Breast epithelium (tissue), 4 donors: ENCODE data around the gene LEP. TPM values are rescaled to one million over a fixed set of nuclear protein-coding genes. Genes with fewer than 3 reads are reported as not detected.

Experiments used
- DNase-seq, 2 donors: peaks; one replicate each; pipeline ENCODE4 v3.0.0-alpha.2; 2019; ENCODE audit warnings: low spot score in 2 of 2
- H3K27ac ChIP-seq, 2 donors: fragments of 200-600 bp; sonication (generic) in 1 of 2; one replicate each; pipeline ENCODE4 v1.5.1; 2016 to 2019; ENCODE audit warnings: mild to moderate bottlenecking in 1 of 2
- H3K27me3 ChIP-seq, 2 donors: fragments of 200-600 bp; sonication (generic) in 1 of 2; one replicate each; pipeline versions ENCODE4 v1.5.1 to v1.6.0; 2017 to 2019; ENCODE audit warnings: control low read depth in 1 of 2, mild to moderate bottlenecking in 1 of 2
- H3K36me3 ChIP-seq: fragments of 200-600 bp; one replicate; pipeline ENCODE4 v1.5.1; 2019
- H3K4me1 ChIP-seq, 2 donors: fragments of 200-600 bp; sonication (generic); one replicate each; pipeline ENCODE4 v1.5.1; 2016 to 2019; ENCODE audit warnings: control low read depth in 1 of 2
- H3K4me3 ChIP-seq, 3 donors: fragments of 200-600 bp; sonication (generic); 1 replicate in 2 of 3; 2 replicates in 1 of 3; pipeline ENCODE4 v1.5.1; 2016 to 2019; ENCODE audit warnings: mild to moderate bottlenecking in 3 of 3, moderate library complexity in 2 of 3
- H3K9me3 ChIP-seq, 2 donors: fragments of 200-600 bp; sonication (generic) in 1 of 2; one replicate each; pipeline ENCODE4 v1.5.1; 2016 to 2019; ENCODE audit warnings: control low read depth in 1 of 2
- CTCF ChIP-seq, 3 donors: fragments of 450-650 bp; IDR thresholded peaks; one replicate each; pipeline ENCODE4 v1.5.1; 2016 to 2017; ENCODE audit warnings: antibody characterized with exemption in 3 of 3, mild to moderate bottlenecking in 3 of 3, moderate library complexity in 3 of 3
- POLR2A ChIP-seq: fragments of 450-650 bp; IDR thresholded peaks from one replicate; pipeline ENCODE4 v1.6.1; 2016; ENCODE audit warnings: antibody characterized with exemption, mild to moderate bottlenecking, moderate library complexity
- POLR2AphosphoS5 ChIP-seq, 3 donors: sonication (generic); formaldehyde crosslinking; IDR thresholded peaks; one replicate each; pipeline ENCODE4 v1.6.1; 2017; ENCODE audit warnings: antibody characterized with exemption in 3 of 3
- intact Hi-C: fragments of 100-400 bp; cut with DNase I; formaldehyde crosslinking; loops from one replicate; pipeline ENCODE4 v1.15.1; 2023; ENCODE audit warnings: low total_unique reads
- total RNA-seq, 3 donors: library from RNA; depleted of rRNA; stranded (reverse); fragments of >200 nt; gene quantifications; one replicate each; pipeline ENCODE4 v1.1.0, GENCODE V29; 2016

The LEP gene
- total RNA-seq, 3 donors from 2014 or later, result 41.6 to 498 (median 48.2) TPM

- intact Hi-C loops, result no loop called here
- Histone ChIP-seq H3K4me3 (no peak overlapping the region), H3K4me1 (no peaks in the 10 kb centered on the region), H3K27ac (no peak overlapping the region), H3K9me3 (no peaks in the 10 kb centered on the region), H3K27me3 (no peaks in the 10 kb centered on the region), H3K36me3 (peaks cover 9% of the 10 kb centered on the region)
- TF ChIP-seq POLR2AphosphoS5 (IDR thresholded peaks at IDR 0.05) (no peak), POLR2A (no peak)
- DNase-seq, result no peak
Measured at GRCh38 chr7:128302139-128302538, 61.1 kb downstream of the LEP start.

- Histone ChIP-seq H3K27me3 (no peaks in the 10 kb centered on the region), H3K4me3 (no peak overlapping the region), H3K36me3 (peaks cover 11% of the 10 kb centered on the region), H3K27ac (no peak overlapping the region), H3K4me1 (no peaks in the 10 kb centered on the region), H3K9me3 (no peaks in the 10 kb centered on the region)
- TF ChIP-seq POLR2AphosphoS5 (IDR thresholded peaks at IDR 0.05) (no peak), CTCF (IDR thresholded peaks at IDR 0.05) (no peak), POLR2A (no peak)
- DNase-seq, result no peak
- intact Hi-C loops, result no loop called here
Measured at GRCh38 chr7:128303133-128303532, 62.1 kb downstream of the LEP start.

- Histone ChIP-seq H3K36me3 (peaks cover 11% of the 10 kb centered on the region), H3K27me3 (no peaks in the 10 kb centered on the region), H3K4me1 (no peaks in the 10 kb centered on the region), H3K4me3 (no peak overlapping the region), H3K9me3 (no peaks in the 10 kb centered on the region), H3K27ac (no peak overlapping the region)
- TF ChIP-seq CTCF (IDR thresholded peaks at IDR 0.05) (no peak), POLR2AphosphoS5 (IDR thresholded peaks at IDR 0.05) (no peak), POLR2A (no peak)
- intact Hi-C loops, result no loop called here
- no peak for DNase-seq
Measured at GRCh38 chr7:128303643-128304042, 62.6 kb downstream of the LEP start.

GRCh38 chr7:128304212-128304611 is 63.1 kb downstream of the LEP start:
- TF ChIP-seq POLR2A, result no peak
- no peak for TF ChIP-seq CTCF (IDR thresholded peaks at IDR 0.05)
- TF ChIP-seq POLR2AphosphoS5 (IDR thresholded peaks at IDR 0.05), result no peak
- peaks cover 11% of the 10 kb centered on the region for H3K36me3 ChIP-seq
- intact Hi-C loops, result no loop called here
- no peak for DNase-seq
- H3K4me1 ChIP-seq, result no peaks in the 10 kb centered on the region
- no peak overlapping the region for H3K4me3 ChIP-seq
- no peaks in the 10 kb centered on the region for H3K9me3 ChIP-seq
- H3K27ac ChIP-seq, result no peak overlapping the region
- no peaks in the 10 kb centered on the region for H3K27me3 ChIP-seq

- no peak for DNase-seq
- intact Hi-C loops, result no loop called here
- Histone ChIP-seq H3K4me1 (no peaks in the 10 kb centered on the region), H3K4me3 (no peak overlapping the region), H3K27ac (no peak overlapping the region), H3K36me3 (peaks cover 18% of the 10 kb centered on the region), H3K9me3 (no peaks in the 10 kb centered on the region), H3K27me3 (no peaks in the 10 kb centered on the region)
- TF ChIP-seq CTCF (IDR thresholded peaks at IDR 0.05) (no peak), POLR2AphosphoS5 (IDR thresholded peaks at IDR 0.05) (no peak), POLR2A (no peak)
Measured at GRCh38 chr7:128307061-128307460, 66.0 kb downstream of the LEP start.

Other genes with a start within 250 kb of the LEP start
- 1 to 10 TPM in 2 of 3 donors, under 1 TPM in 1; 0.33 to 3.2 (median 1.6) TPM for gene LRRC4, start 209.8 kb upstream of the LEP start, total RNA-seq
- gene RBM28, start 102.6 kb downstream of the LEP start, total RNA-seq, result 10 to 100 TPM; 28.8 to 47.5 (median 35.7) TPM
- gene PRRT4, start 120.4 kb downstream of the LEP start, total RNA-seq, result 1 to 10 TPM in 1 of 3 donors, under 1 TPM in 2; under 0.01 to 3.8 (median 0.44) TPM
- gene IMPDH1, start 168.7 kb downstream of the LEP start, total RNA-seq, result 10 to 100 TPM; 31.8 to 68.8 (median 58.2) TPM
- 10 to 100 TPM; 25.3 to 34.4 (median 27.7) TPM for gene HILPDA, start 214.6 kb downstream of the LEP start, total RNA-seq
- 10 to 100 TPM; 19.4 to 28.7 (median 23.6) TPM for gene METTL2B, start 235.5 kb downstream of the LEP start, total RNA-seq